GM23338 (cell line): ENCODE results near the gene OXCT1. TPM values are rescaled to one million over a fixed set of nuclear protein-coding genes. Genes with fewer than 3 reads are reported as not detected.
"Not testable (repeated sequence)": the region's sequence is repeated elsewhere in the genome, so short reads cannot be mapped to it uniquely, and the experiment has no call there.

Experiments used
- ATAC-seq: fragments of 200-7000 bp; cut with Tn5 transposase; 3 replicates; pipeline ENCODE4 v1.9.1; 2020
- DNase-seq: peaks from one replicate; pipeline ENCODE4 v3.0.0-alpha.2; 2015; ENCODE audit warnings: low spot score
- H2AFZ ChIP-seq: fragments of 200-600 bp; sonication (generic); 2 replicates; pipeline ENCODE4 v1.8.0; 2016; ENCODE audit warnings: antibody characterized with exemption, mild to moderate bottlenecking, moderate library complexity
- H3F3A ChIP-seq: fragments of 200-600 bp; sonication (generic); replicated peaks from 2 replicates; pipeline ENCODE4 v1.8.0; 2017; ENCODE audit warnings: antibody characterized with exemption, mixed run types, low read depth
- H3K27ac ChIP-seq: fragments of 200-600 bp; sonication (generic); 2 replicates; pipeline ENCODE4 v1.6.1; 2016; ENCODE audit warnings: low read depth
- H3K27me3 ChIP-seq: fragments of 200-600 bp; sonication (generic); 2 replicates; pipeline ENCODE4 v1.8.0; 2016; ENCODE audit warnings: mild to moderate bottlenecking, mixed run types, moderate library complexity; ENCODE audit not compliant: insufficient read depth
- H3K36me3 ChIP-seq: fragments of 200-600 bp; sonication (generic); 2 replicates; pipeline ENCODE4 v1.8.0; 2016; ENCODE audit warnings: mild to moderate bottlenecking; ENCODE audit not compliant: insufficient read depth
- H3K4me1 ChIP-seq: fragments of 200-600 bp; sonication (generic); 2 replicates; pipeline ENCODE4 v1.8.0; 2016; ENCODE audit warnings: mild to moderate bottlenecking, moderate library complexity; ENCODE audit not compliant: insufficient read depth
- H3K4me2 ChIP-seq: fragments of 200-600 bp; sonication (generic); 2 replicates; pipeline ENCODE4 v1.7.1; 2017; ENCODE audit warnings: mixed run types
- H3K4me3 ChIP-seq: fragments of 200-600 bp; sonication (generic); 2 replicates; pipeline ENCODE4 v1.6.1; 2016; ENCODE audit warnings: mixed run types
- H3K79me2 ChIP-seq: fragments of 200-600 bp; sonication (generic); replicated peaks from 2 replicates; pipeline ENCODE4 v1.8.0; 2017; ENCODE audit warnings: mild to moderate bottlenecking; ENCODE audit not compliant: insufficient read depth
- H3K9me2 ChIP-seq: fragments of 200-600 bp; sonication (generic); 2 replicates; pipeline ENCODE4 v1.8.0; 2017; ENCODE audit not compliant: insufficient read depth
- H4K20me1 ChIP-seq: fragments of 200-600 bp; sonication (generic); replicated peaks from 2 replicates; pipeline ENCODE4 v1.8.0; 2017; ENCODE audit warnings: mild to moderate bottlenecking; ENCODE audit not compliant: insufficient read depth
- H3K27ac Mint-ChIP-seq: 2 replicates; pipeline ENCODE4 v1.8.0; 2020; ENCODE audit warnings: inconsistent platforms, mild to moderate bottlenecking, moderate library complexity, mixed read lengths
- H3K27me3 Mint-ChIP-seq: 3 replicates; pipeline ENCODE4 v1.8.0; 2022; ENCODE audit warnings: low read depth, mild to moderate bottlenecking, moderate library complexity, mixed read lengths, inconsistent platforms; ENCODE audit not compliant: insufficient read depth, poor library complexity
- H3K36me3 Mint-ChIP-seq: 3 replicates; pipeline ENCODE4 v1.8.0; 2021; ENCODE audit warnings: low read depth, mild to moderate bottlenecking, inconsistent platforms, moderate library complexity, mixed read lengths
- H3K4me1 Mint-ChIP-seq: 3 replicates; pipeline ENCODE4 v1.8.0; 2020; ENCODE audit warnings: mild to moderate bottlenecking, inconsistent platforms, mixed read lengths
- H3K4me3 Mint-ChIP-seq: 3 replicates; pipeline ENCODE4 v1.8.0; 2021; ENCODE audit warnings: moderate library complexity, mild to moderate bottlenecking, inconsistent platforms, mixed read lengths
- H3K9me3 Mint-ChIP-seq: 3 replicates; pipeline ENCODE4 v1.8.0; 2020; ENCODE audit warnings: moderate library complexity, mild to moderate bottlenecking, inconsistent platforms, mixed read lengths
- EZH2phosphoT487 ChIP-seq: fragments of 200-600 bp; sonication (generic); IDR thresholded peaks from one replicate; pipeline ENCODE4 v1.8.1; 2018; ENCODE audit warnings: antibody characterized with exemption; ENCODE audit not compliant: unreplicated experiment
- JUNB ChIP-seq: IDR thresholded peaks from one replicate; pipeline ENCODE4 v1.6.1; 2016; ENCODE audit warnings: antibody characterized with exemption; ENCODE audit not compliant: unreplicated experiment
- NANOG ChIP-seq: IDR thresholded peaks from 2 replicates; pipeline ENCODE4 v1.6.1; 2016; ENCODE audit warnings: antibody characterized with exemption, borderline replicate concordance
- STAT1 ChIP-seq: IDR thresholded peaks from one replicate; pipeline ENCODE4 v1.6.1; 2016; ENCODE audit warnings: antibody characterized with exemption; ENCODE audit not compliant: unreplicated experiment
- ZNF114 ChIP-seq: fragments of 250-450 bp; sonication (Bioruptor Pico); IDR thresholded peaks from 2 replicates; pipeline ENCODE4 v1.5.0; 2020; ENCODE audit warnings: mild to moderate bottlenecking, moderate library complexity
- ZNF331 ChIP-seq: fragments of 250-450 bp; sonication (Bioruptor Pico); IDR thresholded peaks from 2 replicates; pipeline ENCODE4 v1.5.0; 2020; ENCODE audit warnings: low read depth, mild to moderate bottlenecking, moderate library complexity
- polyA plus RNA-seq: library from polyadenylated mRNA; unstranded; fragments of >200 nt; fragmentation: Nextera tagmentation; extraction: Ambion mirVana; gene quantifications from 2 replicates; pipeline ENCODE4 v1.2.1, GENCODE V29; 2016
- total RNA-seq: library from RNA; depleted of rRNA; stranded (reverse); fragments of >200 nt; shearing (Covaris generic); gene quantifications from 2 replicates; pipeline ENCODE4 v1.2.3, GENCODE V29; 2014
- TF ChIP-seq, protein P1 (sequence below): IDR thresholded peaks from one replicate; pipeline ENCODE4 v1.6.1; 2018; ENCODE audit warnings: antibody characterized with exemption; ENCODE audit not compliant: unreplicated experiment

The OXCT1 gene
- total and polyA plus RNA-seq, 2 experiments from 2014 or later, result 11.6 to 37.0 TPM

DNA sequence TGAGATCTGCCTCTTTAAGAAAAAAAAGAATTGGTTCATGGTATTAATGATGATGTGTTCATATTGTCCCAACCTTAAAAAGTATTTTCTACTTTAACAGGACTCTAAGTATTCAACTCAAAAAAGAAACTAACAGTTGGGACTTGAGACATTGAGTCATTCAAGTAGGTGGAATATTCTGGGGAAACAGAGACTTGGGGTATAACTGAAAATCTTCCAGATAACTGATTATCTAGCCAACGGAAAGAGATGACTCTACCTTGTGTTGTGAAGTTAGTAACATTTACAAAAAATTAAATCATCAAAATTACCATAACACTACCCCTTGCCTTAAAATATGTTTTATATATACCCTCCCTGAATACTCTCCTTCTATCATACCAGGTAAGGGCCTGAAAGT lies 19.1 kb downstream of the OXCT1 start (continued):
- TF ChIP-seq, protein P1, sequence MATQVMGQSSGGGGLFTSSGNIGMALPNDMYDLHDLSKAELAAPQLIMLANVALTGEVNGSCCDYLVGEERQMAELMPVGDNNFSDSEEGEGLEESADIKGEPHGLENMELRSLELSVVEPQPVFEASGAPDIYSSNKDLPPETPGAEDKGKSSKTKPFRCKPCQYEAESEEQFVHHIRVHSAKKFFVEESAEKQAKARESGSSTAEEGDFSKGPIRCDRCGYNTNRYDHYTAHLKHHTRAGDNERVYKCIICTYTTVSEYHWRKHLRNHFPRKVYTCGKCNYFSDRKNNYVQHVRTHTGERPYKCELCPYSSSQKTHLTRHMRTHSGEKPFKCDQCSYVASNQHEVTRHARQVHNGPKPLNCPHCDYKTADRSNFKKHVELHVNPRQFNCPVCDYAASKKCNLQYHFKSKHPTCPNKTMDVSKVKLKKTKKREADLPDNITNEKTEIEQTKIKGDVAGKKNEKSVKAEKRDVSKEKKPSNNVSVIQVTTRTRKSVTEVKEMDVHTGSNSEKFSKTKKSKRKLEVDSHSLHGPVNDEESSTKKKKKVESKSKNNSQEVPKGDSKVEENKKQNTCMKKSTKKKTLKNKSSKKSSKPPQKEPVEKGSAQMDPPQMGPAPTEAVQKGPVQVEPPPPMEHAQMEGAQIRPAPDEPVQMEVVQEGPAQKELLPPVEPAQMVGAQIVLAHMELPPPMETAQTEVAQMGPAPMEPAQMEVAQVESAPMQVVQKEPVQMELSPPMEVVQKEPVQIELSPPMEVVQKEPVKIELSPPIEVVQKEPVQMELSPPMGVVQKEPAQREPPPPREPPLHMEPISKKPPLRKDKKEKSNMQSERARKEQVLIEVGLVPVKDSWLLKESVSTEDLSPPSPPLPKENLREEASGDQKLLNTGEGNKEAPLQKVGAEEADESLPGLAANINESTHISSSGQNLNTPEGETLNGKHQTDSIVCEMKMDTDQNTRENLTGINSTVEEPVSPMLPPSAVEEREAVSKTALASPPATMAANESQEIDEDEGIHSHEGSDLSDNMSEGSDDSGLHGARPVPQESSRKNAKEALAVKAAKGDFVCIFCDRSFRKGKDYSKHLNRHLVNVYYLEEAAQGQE, result no peak

DNA sequence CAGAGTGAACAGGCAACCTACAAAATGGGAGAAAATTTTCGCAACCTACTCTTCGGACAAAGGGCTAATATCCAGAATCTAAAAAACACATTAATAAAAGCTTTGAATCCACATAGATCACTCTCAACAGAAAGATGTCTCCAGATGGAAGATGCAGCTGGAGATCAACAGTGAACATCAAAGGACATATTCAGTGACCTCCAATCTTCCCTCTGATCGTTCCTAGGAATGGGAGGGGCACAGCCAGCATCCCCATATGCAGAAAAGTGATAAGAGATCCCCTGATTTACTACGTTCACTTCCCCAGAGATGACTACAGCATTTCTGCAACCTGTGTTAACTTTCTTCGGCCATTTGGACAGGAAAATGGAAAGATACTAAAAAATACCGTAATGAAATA lies 21.2 kb downstream of the OXCT1 start:
- Histone ChIP-seq H3F3A (no peaks in the 10 kb centered on the region), H3K27me3 (no peaks in the 10 kb centered on the region), H3K4me2 (no peak overlapping the region), H3K27ac (no peak overlapping the region), H2AFZ (no peak overlapping the region), H4K20me1 (no peaks in the 10 kb centered on the region; the same call in 1 of the 2 replicates), H3K4me3 (no peak overlapping the region), H3K36me3 (peaks cover 13% of the 10 kb centered on the region), H3K79me2 (no peaks in the 10 kb centered on the region), H3K9me2 (no peaks in the 10 kb centered on the region), H3K4me1 (no peaks in the 10 kb centered on the region)
- TF ChIP-seq EZH2phosphoT487 (no peak), ZNF331 (CRISPR knock-in tag) (no peak), NANOG (no peak), JUNB (no peak), STAT1 (no peak), ZNF114 (CRISPR knock-in tag) (no peak)
- TF ChIP-seq, protein P1, result no peak
- Mint-ChIP-seq H3K27me3 (no peaks in the 10 kb centered on the region), H3K4me1 (no peaks in the 10 kb centered on the region), H3K36me3 (peaks cover 46% of the 10 kb centered on the region), H3K27ac (no peak overlapping the region), H3K4me3 (no peak overlapping the region), H3K9me3 (peaks cover 5% of the 10 kb centered on the region; the same call in 2 of the 3 replicates)
- DNase-seq (no peak), ATAC-seq (no peak)

DNA sequence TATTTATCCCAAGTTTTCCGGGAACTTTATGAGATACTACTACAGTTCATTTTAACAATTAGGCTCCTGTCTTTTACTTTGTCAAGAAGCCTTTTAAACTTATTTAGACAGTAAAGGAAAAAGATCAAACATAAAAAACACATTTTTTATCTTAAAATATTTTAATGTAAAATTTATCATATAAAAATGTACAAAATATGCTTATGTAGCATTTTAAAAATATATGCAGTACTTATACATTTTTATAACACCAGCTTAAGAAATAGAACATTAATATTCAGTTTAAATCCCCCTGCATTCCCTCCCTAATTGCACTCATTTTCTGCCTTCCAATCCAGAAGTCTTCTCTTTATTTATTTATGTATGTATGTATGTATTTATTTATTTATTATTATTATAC lies 24.5 kb downstream of the OXCT1 start:
- H3K27ac Mint-ChIP-seq, H3F3A ChIP-seq, H3K27me3 Mint-ChIP-seq, H3K4me3 Mint-ChIP-seq, H3K79me2 ChIP-seq, H2AFZ ChIP-seq, H3K27ac ChIP-seq, H4K20me1 ChIP-seq, DNase-seq, ATAC-seq, H3K4me3 ChIP-seq, H3K9me3 Mint-ChIP-seq, H3K4me1 ChIP-seq, H3K4me1 Mint-ChIP-seq, H3K9me2 ChIP-seq, H3K4me2 ChIP-seq, H3K27me3 ChIP-seq: not testable (repeated sequence)
- peaks cover 13% of the 10 kb centered on the region for H3K36me3 ChIP-seq
- H3K36me3 Mint-ChIP-seq, result peaks cover 26% of the 10 kb centered on the region
